Measurements from ENCODE around the gene DCDC2B.
A peak's percentile ranks its signal among the peaks of the same experiment; 100 is the strongest.

The DCDC2B gene

GRCh38 chr1:32221581-32221979 is 12.7 kb downstream of the DCDC2B start:
- DNase-seq (no peak), ATAC-seq (replicated peaks) (no peak)
- Mint-ChIP-seq H3K36me3 (ENCODE audit: insufficient read depth) (peaks cover 53% of the 10 kb centered on the region), H3K4me1 (ENCODE audit: low read depth in 2 of 2) (peaks cover 21 to 22% of the 10 kb centered on the region in 2 donors), H3K4me3 (peak overlapping the region; percentile 91), H3K9me3 (no peaks in the 10 kb centered on the region), H3K27me3 (no peaks in the 10 kb centered on the region), H3K27ac (peak overlapping the region; percentile 96 to 99)

- Mint-ChIP-seq H3K4me3 (peak within 1 kb of the TSS; percentile 91), H3K27me3 (no peaks in the 10 kb centered on the region), H3K27ac (peak within 1 kb of the TSS; percentile 96 to 99), H3K36me3 (ENCODE audit: insufficient read depth) (peaks cover 58% of the 10 kb centered on the region), H3K9me3 (no peaks in the 10 kb centered on the region), H3K4me1 (ENCODE audit: low read depth in 2 of 2) (peaks cover 21 to 22% of the 10 kb centered on the region in 2 donors)
- peak; percentile 87 to 88 (median 87) for DNase-seq
- ATAC-seq (replicated peaks): peak; percentile 94
These were observed 13.3 kb downstream of the DCDC2B start, which contains the start of the genes EIF3I and TMEM234 for GRCh38 chr1:32221980-32222755. Gene EIF3I (plus strand): TSS chr1:32222407. CDS start chr1:32222442, 35 bp downstream. Gene TMEM234 (minus strand): TSS chr1:32222353. CDS start chr1:32222322, 31 bp downstream.

- ATAC-seq (replicated peaks) (no peak), DNase-seq (no peak)
- peaks cover 70% of the 10 kb centered on the region for H3K36me3 Mint-ChIP-seq (ENCODE audit: insufficient read depth)
- peak overlapping the region; percentile 91 for H3K4me3 Mint-ChIP-seq
- H3K4me1 Mint-ChIP-seq (ENCODE audit: low read depth in 2 of 2): peaks cover 22 to 27% of the 10 kb centered on the region in 2 donors
- H3K27me3 Mint-ChIP-seq: no peaks in the 10 kb centered on the region
- H3K9me3 Mint-ChIP-seq: no peaks in the 10 kb centered on the region
- peak overlapping the region; percentile 96 to 99 for H3K27ac Mint-ChIP-seq
These were observed 14.8 kb downstream of the DCDC2B start for GRCh38 chr1:32223683-32224082.

GRCh38 chr1:32224285-32224684 is 15.4 kb downstream of the DCDC2B start:
- DNase-seq: no peak
- Mint-ChIP-seq H3K4me3 (peak overlapping the region; percentile 91), H3K4me1 (ENCODE audit: low read depth in 2 of 2) (peaks cover 23 to 27% of the 10 kb centered on the region in 2 donors), H3K9me3 (no peaks in the 10 kb centered on the region), H3K36me3 (ENCODE audit: insufficient read depth) (peaks cover 71% of the 10 kb centered on the region), H3K27ac (peak overlapping the region; percentile 96 to 99), H3K27me3 (no peaks in the 10 kb centered on the region)
- no peak for ATAC-seq (replicated peaks)

GRCh38 chr1:32228771-32229170 is 19.9 kb downstream of the DCDC2B start:
- no peaks in the 10 kb centered on the region for H3K27me3 Mint-ChIP-seq
- no peaks in the 10 kb centered on the region for H3K9me3 Mint-ChIP-seq
- ATAC-seq (replicated peaks) (no peak), DNase-seq (no peak)
- peaks cover 81% of the 10 kb centered on the region for H3K36me3 Mint-ChIP-seq (ENCODE audit: insufficient read depth)
- H3K27ac Mint-ChIP-seq: peak overlapping the region in 1 of 2 donors; percentile 46
- no peak overlapping the region for H3K4me3 Mint-ChIP-seq
- H3K4me1 Mint-ChIP-seq (ENCODE audit: low read depth in 2 of 2): peaks cover 8 to 12% of the 10 kb centered on the region in 2 donors

GRCh38 chr1:32231843-32232432 is 23.0 kb downstream of the DCDC2B start:
- Mint-ChIP-seq H3K27ac (no peak overlapping the region), H3K4me1 (ENCODE audit: low read depth in 2 of 2) (peaks cover 2 to 5% of the 10 kb centered on the region in 2 donors), H3K27me3 (no peaks in the 10 kb centered on the region), H3K9me3 (no peaks in the 10 kb centered on the region), H3K36me3 (ENCODE audit: insufficient read depth) (peaks cover 54% of the 10 kb centered on the region), H3K4me3 (no peak overlapping the region)
- ATAC-seq (replicated peaks): no peak
- no peak for DNase-seq

- H3K4me1 Mint-ChIP-seq (ENCODE audit: low read depth in 2 of 2): peaks cover 2 to 4% of the 10 kb centered on the region in 2 donors
- H3K36me3 Mint-ChIP-seq (ENCODE audit: insufficient read depth): peaks cover 46% of the 10 kb centered on the region
- H3K27ac Mint-ChIP-seq: no peak overlapping the region
- H3K4me3 Mint-ChIP-seq: no peak overlapping the region
- H3K27me3 Mint-ChIP-seq: no peaks in the 10 kb centered on the region
- ATAC-seq (replicated peaks): no peak
- no peak for DNase-seq
- H3K9me3 Mint-ChIP-seq: no peaks in the 10 kb centered on the region
These were observed 23.8 kb downstream of the DCDC2B start for GRCh38 chr1:32232558-32233304.

- Mint-ChIP-seq H3K27me3 (no peaks in the 10 kb centered on the region), H3K9me3 (no peaks in the 10 kb centered on the region), H3K4me3 (no peak overlapping the region), H3K36me3 (ENCODE audit: insufficient read depth) (peaks cover 26% of the 10 kb centered on the region), H3K27ac (no peak overlapping the region), H3K4me1 (ENCODE audit: low read depth in 2 of 2) (no peaks in the 10 kb centered on the region)
- ATAC-seq (replicated peaks): no peak
- no peak for DNase-seq
These were observed 25.9 kb downstream of the DCDC2B start for GRCh38 chr1:32234792-32235191.

- peak overlapping the region; percentile 89 to 91 for H3K4me3 Mint-ChIP-seq
- no peak overlapping the region for H3K27ac Mint-ChIP-seq
- peaks cover 8 to 14% of the 10 kb centered on the region in 2 donors for H3K4me1 Mint-ChIP-seq (ENCODE audit: low read depth in 2 of 2)
- peaks cover 3% of the 10 kb centered on the region for H3K36me3 Mint-ChIP-seq (ENCODE audit: insufficient read depth)
- no peaks in the 10 kb centered on the region for H3K27me3 Mint-ChIP-seq
- ATAC-seq (replicated peaks) (no peak), DNase-seq (no peak)
- no peaks in the 10 kb centered on the region for H3K9me3 Mint-ChIP-seq
These were observed 30.4 kb downstream of the DCDC2B start for GRCh38 chr1:32239337-32239736.

- peaks cover 8 to 14% of the 10 kb centered on the region in 2 donors for H3K4me1 Mint-ChIP-seq (ENCODE audit: low read depth in 2 of 2)
- ATAC-seq (replicated peaks) (no peak), DNase-seq (no peak)
- H3K27me3 Mint-ChIP-seq: no peaks in the 10 kb centered on the region
- H3K9me3 Mint-ChIP-seq: no peaks in the 10 kb centered on the region
- H3K4me3 Mint-ChIP-seq: peak overlapping the region; percentile 89 to 91
- peak overlapping the region in 1 of 2 donors; percentile 44 for H3K27ac Mint-ChIP-seq
- peaks cover 3% of the 10 kb centered on the region for H3K36me3 Mint-ChIP-seq (ENCODE audit: insufficient read depth)
These were observed 30.9 kb downstream of the DCDC2B start for GRCh38 chr1:32239790-32240139.

GRCh38 chr1:32240140-32240951 is 31.5 kb downstream of the DCDC2B start:
- Mint-ChIP-seq H3K4me1 (ENCODE audit: low read depth in 2 of 2) (peaks cover 8 to 14% of the 10 kb centered on the region in 2 donors), H3K36me3 (ENCODE audit: insufficient read depth) (peaks cover 3% of the 10 kb centered on the region), H3K27ac (peak overlapping the region; percentile 44 to 75), H3K27me3 (no peaks in the 10 kb centered on the region), H3K4me3 (peak overlapping the region; percentile 89 to 91), H3K9me3 (no peaks in the 10 kb centered on the region)
- ATAC-seq (replicated peaks) (peak; percentile 86), DNase-seq (peak; percentile 49 to 54 (median 49))

GRCh38 chr1:32241001-32241763 is 32.3 kb downstream of the DCDC2B start:
- ATAC-seq (replicated peaks) (peak; percentile 71), DNase-seq (no peak)
- Mint-ChIP-seq H3K9me3 (no peaks in the 10 kb centered on the region), H3K4me3 (peak overlapping the region; percentile 89 to 91), H3K4me1 (ENCODE audit: low read depth in 2 of 2) (peaks cover 8 to 14% of the 10 kb centered on the region in 2 donors), H3K36me3 (ENCODE audit: insufficient read depth) (peaks cover 3% of the 10 kb centered on the region), H3K27me3 (no peaks in the 10 kb centered on the region), H3K27ac (peak overlapping the region; percentile 44 to 75)

All from effector memory CD8-positive, alpha-beta T cell (primary cell).